Measurements from ENCODE around the gene SNX32. TPM values are rescaled to one million over a fixed set of nuclear protein-coding genes. Genes with fewer than 3 reads are reported as not detected.
"Not testable (repeated sequence)": the region's sequence is repeated elsewhere in the genome, so short reads cannot be mapped to it uniquely, and the experiment has no call there.

The SNX32 gene
- total RNA-seq, 1 donor from 2014 or later = not detected

- intact Hi-C loops (cut with DNase I) = loop anchor here (5.0 to 10.0 kb wide), 3 partner anchors 35 to 193 kb away; partner anchors contain the start of genes AP5B1 and KAT5
- no peak for ATAC-seq (ENCODE audit: poor library complexity)
These were observed 16.4 kb upstream of the SNX32 start for GRCh38 chr11:65817312-65817834.

DNA sequence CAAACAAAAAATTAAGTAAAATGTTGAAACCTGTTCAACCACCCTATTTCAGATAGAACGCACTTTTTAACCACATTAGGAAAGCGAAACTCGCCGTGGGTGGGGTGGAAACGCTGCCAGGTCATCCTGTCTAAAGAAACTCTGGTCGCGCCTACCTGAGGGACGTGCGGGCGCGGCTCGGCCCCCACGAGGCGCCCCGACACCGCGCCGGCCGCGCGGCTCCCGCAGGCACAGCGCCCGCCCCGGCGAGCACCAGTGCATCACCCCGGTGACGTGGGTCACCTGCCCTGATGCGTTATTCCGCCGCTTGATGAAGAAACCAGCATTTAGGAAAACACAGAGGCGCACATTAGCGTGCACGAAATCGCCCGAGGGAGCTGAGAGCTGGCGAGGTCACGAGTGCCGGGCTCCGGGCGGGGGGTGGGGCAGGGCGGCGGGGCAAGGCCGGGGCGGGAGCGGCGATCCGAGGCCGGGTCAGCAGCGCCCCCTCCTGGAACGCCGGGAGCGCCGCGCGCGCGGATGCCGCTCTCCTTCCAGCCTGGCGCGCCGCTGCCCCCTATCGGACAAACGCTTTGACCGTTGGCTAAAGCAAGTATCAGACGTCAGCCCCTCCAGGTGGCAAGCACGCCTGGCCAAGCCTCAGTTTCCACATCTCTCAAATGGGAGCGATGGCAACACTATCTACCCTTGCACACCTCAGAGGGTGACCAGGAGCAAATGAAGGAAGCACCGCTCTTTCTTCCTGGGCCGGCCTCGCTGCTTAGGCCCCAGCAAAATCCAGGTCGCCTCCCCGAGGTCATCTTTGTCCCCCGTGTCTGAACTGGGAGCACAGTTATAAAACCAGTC, 15.7 kb upstream of the SNX32 start:
- ATAC-seq (ENCODE audit: poor library complexity) (peak; percentile 99), DNase-seq (peak; percentile 98)
- intact Hi-C loops (cut with DNase I) = loop anchor here (5.0 to 10.0 kb wide), 3 partner anchors 36 to 193 kb away; partner anchors contain the start of genes AP5B1 and KAT5

More at GRCh38 chr11:65817312-65817834, 16.4 kb upstream of the SNX32 start:
- no peak for DNase-seq

- intact Hi-C loops (cut with DNase I) = no loop called here
- no peak for ATAC-seq (ENCODE audit: poor library complexity)
- DNase-seq = no peak
These were observed 12.7 kb upstream of the SNX32 start for GRCh38 chr11:65821107-65821506.

GRCh38 chr11:65822776-65823528, 10.8 kb upstream of the SNX32 start:
- DNase-seq (no peak), ATAC-seq (ENCODE audit: poor library complexity) (no peak)
- intact Hi-C loops (cut with DNase I) = no loop called here

DNA sequence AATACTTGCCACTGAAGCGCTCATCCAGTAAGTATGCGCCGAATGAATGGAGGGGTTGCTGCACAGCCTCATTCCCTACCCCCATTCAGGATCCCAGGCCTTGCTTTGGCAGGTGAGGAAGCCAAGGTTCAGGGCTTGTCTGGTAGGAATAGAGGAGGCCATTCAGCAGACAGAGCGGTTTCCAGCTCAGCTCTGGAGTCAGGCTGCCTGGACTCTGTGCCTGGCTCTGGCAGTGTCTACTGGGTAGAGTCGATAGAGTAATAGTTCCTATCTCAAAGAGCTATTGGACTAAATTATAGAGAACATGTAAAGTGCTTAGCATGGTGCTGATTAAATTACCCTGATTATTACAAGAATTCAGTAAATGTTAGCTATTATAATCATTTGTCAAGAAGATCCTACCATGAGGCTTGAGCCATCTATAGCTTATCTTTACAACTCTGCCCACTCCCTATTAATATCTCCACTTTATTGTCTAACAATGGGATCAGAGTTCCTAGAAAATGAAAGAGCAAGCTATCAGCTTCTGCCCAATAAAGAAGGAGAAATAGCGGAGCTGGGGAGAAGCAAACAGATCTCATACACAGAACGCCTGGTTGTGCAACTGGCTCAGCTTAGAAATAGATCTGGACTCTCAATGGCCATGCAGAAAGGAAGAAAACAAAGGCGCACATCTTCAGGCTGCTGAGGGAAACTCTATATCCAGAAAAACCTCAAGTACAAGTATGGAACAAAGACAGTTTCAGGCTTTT, 6.6 kb upstream of the SNX32 start:
- ATAC-seq (ENCODE audit: poor library complexity) (no peak), DNase-seq (no peak)
- intact Hi-C loops (cut with DNase I) = no loop called here

DNA sequence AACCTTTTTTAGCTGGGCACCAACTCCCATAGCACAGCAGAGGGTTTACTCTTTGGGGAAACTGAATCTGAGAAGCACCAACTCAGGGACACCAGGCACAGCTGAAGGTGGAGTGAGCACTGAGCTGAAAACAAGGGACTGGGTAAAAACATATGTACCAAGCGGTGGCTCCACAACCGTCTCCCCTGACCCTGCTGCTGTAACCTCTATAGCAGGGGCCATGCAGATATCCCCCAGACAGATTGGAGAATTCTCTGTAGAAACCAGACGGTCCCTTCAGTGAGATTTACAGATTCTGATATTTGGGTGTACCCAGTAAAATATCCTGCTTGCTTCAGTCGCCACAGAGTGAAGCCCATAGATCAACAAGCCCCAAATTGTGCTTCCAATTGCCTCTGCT, 4.3 kb upstream of the SNX32 start:
- DNase-seq (no peak), ATAC-seq (ENCODE audit: poor library complexity) (no peak)
- intact Hi-C loops (cut with DNase I) = no loop called here

DNA sequence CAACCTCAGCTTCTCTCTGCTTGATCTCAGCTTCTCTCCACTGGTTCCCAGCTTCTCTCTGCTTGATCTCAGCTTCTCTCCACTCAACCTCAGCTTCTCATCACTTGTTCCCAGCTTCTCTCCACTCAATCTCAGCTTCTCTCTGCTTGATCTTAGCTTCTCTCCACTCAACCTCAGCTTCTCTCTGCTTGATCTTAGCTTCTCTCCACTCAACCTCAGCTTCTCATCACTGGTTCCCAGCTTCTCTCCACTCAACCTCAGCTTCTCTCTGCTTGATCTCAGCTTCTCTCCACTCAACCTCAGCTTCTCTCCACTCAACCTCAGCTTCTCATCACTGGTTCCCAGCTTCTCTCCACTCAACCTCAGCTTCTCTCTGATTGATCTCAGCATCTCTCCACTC, 1.5 kb upstream of the SNX32 start:
- intact Hi-C loops (cut with DNase I); ATAC-seq (ENCODE audit: poor library complexity); DNase-seq: not testable (repeated sequence)

GRCh38 chr11:65834202-65834601, 439 bp downstream of the SNX32 start:
- no peak for ATAC-seq (ENCODE audit: poor library complexity)
- intact Hi-C loops (cut with DNase I) = no loop called here
- DNase-seq = no peak

- no peak for ATAC-seq (ENCODE audit: poor library complexity)
- intact Hi-C loops (cut with DNase I) = no loop called here
- DNase-seq = no peak
These were observed 8.4 kb downstream of the SNX32 start for GRCh38 chr11:65842144-65842543.

DNA sequence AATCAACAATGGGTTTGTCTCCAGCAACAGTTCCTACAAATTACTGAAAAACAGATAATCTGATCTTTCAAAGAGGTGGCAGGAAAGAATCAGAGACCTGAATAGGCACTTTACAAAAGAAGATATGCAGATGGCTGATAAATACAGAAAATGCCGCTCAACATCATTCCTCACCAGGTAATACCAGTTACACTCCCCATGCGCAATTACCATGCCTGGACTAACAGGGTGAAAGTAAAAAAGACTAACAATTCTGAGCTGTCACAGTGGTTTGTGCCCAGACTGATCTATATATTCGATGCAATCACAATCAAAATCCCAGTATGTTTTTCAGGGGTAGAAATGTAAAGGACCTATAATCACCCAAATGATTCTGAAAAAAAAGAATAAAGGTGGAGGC, 10.0 kb downstream of the SNX32 start:
- DNase-seq = no peak
- intact Hi-C loops (cut with DNase I) = no loop called here
- ATAC-seq (ENCODE audit: poor library complexity) = no peak

DNA sequence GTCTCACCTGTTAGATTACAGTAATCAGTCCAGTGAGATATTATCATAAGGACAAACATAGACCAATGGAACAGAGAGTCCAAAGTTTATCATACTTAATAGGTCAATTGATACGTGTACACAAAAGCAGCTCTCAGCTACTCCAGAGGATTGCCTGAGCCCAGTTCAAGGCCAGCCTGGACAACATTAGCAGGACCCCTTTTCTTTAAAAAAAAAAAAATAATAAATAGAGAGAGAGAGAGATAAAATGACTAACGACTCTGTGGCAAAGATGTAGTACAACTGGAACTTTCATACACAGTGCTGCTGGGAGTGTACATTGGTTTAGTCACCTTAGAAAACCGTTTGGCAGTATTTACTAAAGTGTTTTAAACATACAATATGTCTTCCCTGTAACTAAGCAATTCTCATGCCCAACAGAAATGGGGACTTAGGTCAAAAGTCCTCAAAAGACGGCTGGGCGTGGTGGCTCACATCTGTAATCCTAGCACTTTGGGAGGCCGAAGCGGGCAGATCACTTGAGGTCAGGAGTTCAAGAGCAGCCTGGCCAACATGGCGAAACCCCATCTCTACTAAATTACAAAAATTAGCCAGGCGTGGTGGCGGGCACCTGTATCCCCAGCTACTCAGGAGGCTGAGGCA, 10.6 kb downstream of the SNX32 start:
- ATAC-seq (ENCODE audit: poor library complexity) (no peak), DNase-seq (no peak)
- intact Hi-C loops (cut with DNase I) = no loop called here

DNA sequence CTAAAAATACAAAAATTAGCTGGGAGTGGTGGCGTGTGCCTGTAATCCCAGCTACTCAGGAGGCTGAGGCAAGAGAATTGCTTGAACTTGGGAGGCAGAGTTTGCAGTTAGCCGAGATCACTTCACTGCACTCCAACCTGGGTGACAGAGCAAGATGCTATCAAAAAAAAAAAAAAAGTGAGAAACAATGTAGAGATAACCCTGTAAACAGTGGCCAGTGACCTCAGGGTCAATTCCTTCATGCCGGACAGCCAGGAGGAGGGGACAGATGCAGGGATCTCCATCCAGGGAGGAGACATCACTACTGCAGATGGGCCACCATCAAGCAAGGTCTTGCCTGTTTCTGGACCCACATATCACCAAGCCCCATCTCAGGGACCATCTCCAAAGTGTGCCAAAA, 14.0 kb downstream of the SNX32 start:
- DNase-seq (no peak), ATAC-seq (ENCODE audit: poor library complexity) (no peak)
- intact Hi-C loops (cut with DNase I) = no loop called here

GRCh38 chr11:65848693-65849092, 14.9 kb downstream of the SNX32 start:
- intact Hi-C loops (cut with DNase I); ATAC-seq (ENCODE audit: poor library complexity); DNase-seq: not testable (repeated sequence)

DNA sequence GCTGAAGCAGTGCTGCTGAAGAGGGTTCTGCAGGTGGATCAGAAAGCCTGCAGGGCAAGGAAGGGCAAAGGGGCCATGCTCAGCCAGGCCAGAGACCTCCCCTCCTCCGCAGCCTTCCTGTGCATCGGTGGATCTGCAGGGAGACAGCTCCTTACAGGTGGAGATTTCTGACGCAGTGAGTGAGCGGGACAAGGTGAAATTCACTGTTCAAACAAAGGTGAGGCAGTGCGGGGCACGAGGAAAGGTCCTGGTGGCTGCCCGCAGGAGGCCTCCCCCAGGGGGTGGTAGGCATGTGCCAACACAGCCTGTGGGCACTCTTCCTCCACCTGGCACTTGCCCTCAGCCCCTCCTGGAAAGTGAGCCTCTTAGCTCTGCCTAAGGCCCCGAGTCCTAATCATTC, 15.6 kb downstream of the SNX32 start:
- ATAC-seq (ENCODE audit: poor library complexity) = no peak
- intact Hi-C loops (cut with DNase I) = no loop called here
- no peak for DNase-seq

- DNase-seq (no peak), ATAC-seq (ENCODE audit: poor library complexity) (no peak)
- intact Hi-C loops (cut with DNase I) = no loop called here
These were observed 16.0 kb downstream of the SNX32 start for GRCh38 chr11:65849771-65850216.

DNA sequence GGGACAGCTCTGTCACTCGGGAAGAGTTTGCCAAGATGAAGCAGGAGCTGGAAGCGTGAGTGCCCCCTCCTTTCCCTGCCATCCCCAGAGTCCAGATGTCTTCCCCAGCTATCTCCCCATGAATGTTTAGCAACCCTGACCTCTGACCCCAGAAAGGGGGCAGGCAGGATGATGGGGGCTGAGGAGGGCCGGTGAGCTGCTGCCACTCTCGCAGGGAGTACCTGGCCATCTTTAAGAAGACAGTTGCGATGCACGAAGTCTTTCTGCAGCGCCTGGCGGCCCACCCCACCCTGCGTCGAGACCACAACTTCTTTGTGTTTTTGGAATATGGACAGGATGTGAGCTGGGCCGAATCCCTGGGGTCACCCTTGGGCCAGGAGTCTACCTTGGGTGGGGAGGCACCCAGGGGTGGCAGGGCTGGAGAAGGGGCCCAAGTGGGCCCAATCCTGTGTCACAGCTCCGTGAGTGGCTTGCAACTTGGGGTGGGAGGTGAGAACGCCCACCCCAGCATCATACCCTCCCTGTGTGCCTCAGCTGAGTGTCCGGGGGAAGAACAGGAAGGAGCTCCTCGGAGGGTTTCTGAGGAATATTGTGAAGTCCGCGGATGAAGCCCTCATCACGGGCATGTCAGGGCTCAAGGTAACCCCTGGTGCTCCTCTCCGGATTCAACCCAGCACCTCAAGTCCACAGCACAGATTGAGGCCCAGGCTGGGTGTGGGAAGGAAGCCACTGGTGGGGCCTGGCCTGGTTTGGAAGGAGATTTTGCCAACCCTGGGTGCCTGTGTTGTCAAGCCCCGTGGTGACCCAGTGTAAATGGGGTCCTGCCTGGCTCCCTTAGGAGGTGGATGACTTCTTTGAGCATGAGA, 16.7 kb downstream of the SNX32 start:
- ATAC-seq (ENCODE audit: poor library complexity) = no peak

GRCh38 chr11:65851083-65851579, 17.4 kb downstream of the SNX32 start:
- intact Hi-C loops (cut with DNase I) = no loop called here
- DNase-seq (no peak), ATAC-seq (ENCODE audit: poor library complexity) (no peak)

More for the DNA sequence above, 16.7 kb downstream of the SNX32 start:
- no peak for DNase-seq
- intact Hi-C loops (cut with DNase I) = no loop called here
